Smooth muscle cell (in vitro differentiated cells): ENCODE results near the gene UBP1. TPM values are rescaled to one million over a fixed set of nuclear protein-coding genes. Genes with fewer than 3 reads are reported as not detected.

Source experiments
- DNase-seq: peaks from one replicate; lab custom pipeline; 2025; ENCODE audit not compliant: unreplicated experiment; lab: John Stamatoyannopoulos, UW
- H2AFZ ChIP-seq: fragments of 200-600 bp; sonication (generic); 2 replicates; pipeline ENCODE4 v1.6.0; 2016; ENCODE audit warnings: antibody characterized with exemption, low read depth, mild to moderate bottlenecking
- H3F3A ChIP-seq: fragments of 200-600 bp; sonication (generic); 2 replicates; pipeline ENCODE4 v1.6.0; 2017; ENCODE audit warnings: antibody characterized with exemption, low read depth
- H3K27ac ChIP-seq: fragments of 200-600 bp; sonication (generic); 2 replicates; pipeline ENCODE4 v1.5.1; 2016; ENCODE audit warnings: low read depth, mild to moderate bottlenecking
- H3K27me3 ChIP-seq: fragments of 200-600 bp; sonication (generic); 2 replicates; pipeline ENCODE4 v1.6.1; 2016; ENCODE audit warnings: low read depth, mild to moderate bottlenecking
- H3K36me3 ChIP-seq: fragments of 200-600 bp; sonication (generic); 2 replicates; pipeline ENCODE4 v1.5.1; 2016; ENCODE audit warnings: low read depth
- H3K4me1 ChIP-seq: fragments of 200-600 bp; sonication (generic); 2 replicates; pipeline ENCODE4 v1.5.1; 2016; ENCODE audit warnings: low read depth
- H3K4me2 ChIP-seq: fragments of 200-600 bp; sonication (generic); 2 replicates; pipeline ENCODE4 v1.6.0; 2016; ENCODE audit warnings: mild to moderate bottlenecking
- H3K4me3 ChIP-seq: fragments of 200-600 bp; sonication (generic); 2 replicates; pipeline ENCODE4 v1.5.1; 2016; ENCODE audit warnings: mild to moderate bottlenecking
- H3K79me2 ChIP-seq: fragments of 200-600 bp; sonication (generic); 2 replicates; pipeline ENCODE4 v1.6.0; 2016; ENCODE audit warnings: low read depth, mild to moderate bottlenecking
- H3K9ac ChIP-seq: fragments of 200-600 bp; sonication (generic); 2 replicates; pipeline ENCODE4 v1.6.0; 2016; ENCODE audit warnings: low read depth
- H3K9me3 ChIP-seq: fragments of 200-600 bp; sonication (generic); replicated peaks from 2 replicates; pipeline ENCODE4 v1.5.1; 2016; ENCODE audit warnings: low read depth
- H4K20me1 ChIP-seq: fragments of 200-600 bp; sonication (generic); 2 replicates; pipeline ENCODE4 v1.6.0; 2016; ENCODE audit warnings: low read depth
- WGBS: methylation state at CpG from one replicate; pipeline ENCODE4 v1.1.7; 2016; ENCODE audit warnings: low lambda C conversion rate; 5-methylcytosine and 5-hydroxymethylcytosine counted together
- polyA plus RNA-seq: library from polyadenylated mRNA; unstranded; fragments of >200 nt; fragmentation: Nextera tagmentation; extraction: Ambion mirVana; gene quantifications from 2 replicates; pipeline ENCODE4 v1.2.1, GENCODE V29; 2016
- total RNA-seq: library from RNA; depleted of rRNA; stranded (reverse); fragments of >200 nt; gene quantifications from 2 replicates; pipeline ENCODE4 v1.2.3, GENCODE V29; 2014
- TF ChIP-seq, protein P1 (sequence below): fragments of 200-600 bp; sonication (generic); IDR thresholded peaks from 2 replicates; pipeline ENCODE4 v1.5.1; 2017; ENCODE audit warnings: borderline replicate concordance, mild to moderate bottlenecking, antibody characterized with exemption; ENCODE audit not compliant: insufficient read depth, poor library complexity, severe bottlenecking

UBP1 gene
- total and polyA plus RNA-seq, 2 experiments from 2014 or later: 18.4 to 50.9 TPM

- no peaks in the 10 kb centered on the region for H3K79me2 ChIP-seq
- no peaks in the 10 kb centered on the region for H3K36me3 ChIP-seq
- 55% methylated on average over 14 of the region's 14 CpGs for WGBS
- H3K27me3 ChIP-seq: no peaks in the 10 kb centered on the region
- H3K9ac ChIP-seq: no peak overlapping the region
- H3K27ac ChIP-seq: no peak overlapping the region
- H4K20me1 ChIP-seq: no peaks in the 10 kb centered on the region
- no peak overlapping the region for H3K4me3 ChIP-seq
- no peak overlapping the region for H2AFZ ChIP-seq
- H3K4me2 ChIP-seq: peak overlapping the region; percentile 52
- H3K9me3 ChIP-seq: no peaks in the 10 kb centered on the region
- no peaks in the 10 kb centered on the region for H3K4me1 ChIP-seq
- peak; percentile 2 for DNase-seq
- H3F3A ChIP-seq: no peaks in the 10 kb centered on the region
- TF ChIP-seq, protein P1, sequence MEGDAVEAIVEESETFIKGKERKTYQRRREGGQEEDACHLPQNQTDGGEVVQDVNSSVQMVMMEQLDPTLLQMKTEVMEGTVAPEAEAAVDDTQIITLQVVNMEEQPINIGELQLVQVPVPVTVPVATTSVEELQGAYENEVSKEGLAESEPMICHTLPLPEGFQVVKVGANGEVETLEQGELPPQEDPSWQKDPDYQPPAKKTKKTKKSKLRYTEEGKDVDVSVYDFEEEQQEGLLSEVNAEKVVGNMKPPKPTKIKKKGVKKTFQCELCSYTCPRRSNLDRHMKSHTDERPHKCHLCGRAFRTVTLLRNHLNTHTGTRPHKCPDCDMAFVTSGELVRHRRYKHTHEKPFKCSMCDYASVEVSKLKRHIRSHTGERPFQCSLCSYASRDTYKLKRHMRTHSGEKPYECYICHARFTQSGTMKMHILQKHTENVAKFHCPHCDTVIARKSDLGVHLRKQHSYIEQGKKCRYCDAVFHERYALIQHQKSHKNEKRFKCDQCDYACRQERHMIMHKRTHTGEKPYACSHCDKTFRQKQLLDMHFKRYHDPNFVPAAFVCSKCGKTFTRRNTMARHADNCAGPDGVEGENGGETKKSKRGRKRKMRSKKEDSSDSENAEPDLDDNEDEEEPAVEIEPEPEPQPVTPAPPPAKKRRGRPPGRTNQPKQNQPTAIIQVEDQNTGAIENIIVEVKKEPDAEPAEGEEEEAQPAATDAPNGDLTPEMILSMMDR: peak; percentile 99
Observed at GRCh38 chr3:33372218-33373081, 67.8 kb downstream of the UBP1 start.

DNA sequence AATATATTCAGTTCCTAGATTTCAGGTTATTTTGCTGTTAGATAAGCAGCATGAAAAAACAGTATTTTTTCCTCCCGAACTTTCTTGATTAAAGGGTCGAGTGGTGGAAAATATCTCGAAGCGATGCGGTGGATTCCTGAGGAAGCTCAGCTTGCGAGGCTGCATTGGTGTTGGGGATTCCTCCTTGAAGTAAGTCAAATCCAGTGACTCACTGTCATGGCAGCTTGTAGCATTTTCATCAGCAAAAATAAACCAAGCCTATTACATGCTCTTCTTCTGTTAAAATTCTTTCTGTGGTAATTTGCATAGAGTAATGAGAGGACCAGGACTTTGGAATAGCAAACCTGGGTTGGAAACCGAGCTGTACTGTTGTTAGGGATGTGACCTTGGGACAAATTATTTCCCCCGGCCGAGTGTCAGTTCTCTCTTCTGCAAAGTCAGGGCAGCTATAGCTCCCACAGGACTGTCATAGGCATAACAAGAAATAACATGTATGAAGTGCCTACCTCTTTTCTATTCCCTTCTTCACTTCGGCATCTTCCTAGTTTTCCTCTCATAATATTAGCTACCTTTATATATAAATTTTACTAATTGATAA lies 75.6 kb downstream of the UBP1 start:
- H3K4me1 ChIP-seq: peaks cover 4% of the 10 kb centered on the region
- WGBS: 76% methylated on average over 10 of the region's 10 CpGs

DNA sequence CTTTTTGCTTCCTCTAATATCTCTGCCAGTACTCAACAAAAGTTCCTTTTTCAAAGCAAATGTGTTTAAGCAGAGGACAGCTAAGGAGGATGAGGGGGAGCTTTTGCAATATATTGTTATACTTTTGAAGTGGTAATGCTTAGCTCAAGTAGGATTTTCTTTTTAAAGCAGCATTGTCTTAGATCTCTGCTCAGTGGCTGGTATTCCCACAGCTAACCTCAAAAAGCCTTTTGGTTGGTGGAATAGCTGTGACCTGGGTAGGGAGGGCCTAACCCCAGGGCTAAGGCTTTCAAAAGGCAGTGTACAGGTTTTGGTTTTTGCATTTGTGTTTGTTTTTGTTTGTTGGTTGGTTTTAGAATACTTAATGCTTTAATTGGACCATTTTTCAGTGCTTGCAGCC lies 76.1 kb downstream of the UBP1 start:
- Histone ChIP-seq H4K20me1 (no peaks in the 10 kb centered on the region), H2AFZ (no peak overlapping the region), H3K4me1 (peaks cover 4% of the 10 kb centered on the region), H3F3A (no peaks in the 10 kb centered on the region), H3K27ac (peak overlapping the region; percentile 34), H3K4me3 (no peak overlapping the region), H3K27me3 (no peaks in the 10 kb centered on the region), H3K9ac (no peak overlapping the region), H3K79me2 (no peaks in the 10 kb centered on the region), H3K4me2 (peak overlapping the region; percentile 61), H3K9me3 (no peaks in the 10 kb centered on the region), H3K36me3 (peaks cover 5% of the 10 kb centered on the region)
- TF ChIP-seq, protein P1: no peak
- no peak for DNase-seq

More for the DNA sequence above, 75.6 kb downstream of the UBP1 start:
- Histone ChIP-seq H2AFZ (no peak overlapping the region), H3K4me2 (peak overlapping the region; percentile 61), H3K27me3 (no peaks in the 10 kb centered on the region), H3K27ac (peak overlapping the region; percentile 34), H4K20me1 (no peaks in the 10 kb centered on the region), H3F3A (no peaks in the 10 kb centered on the region), H3K9me3 (no peaks in the 10 kb centered on the region), H3K36me3 (peaks cover 5% of the 10 kb centered on the region), H3K79me2 (no peaks in the 10 kb centered on the region), H3K4me3 (no peak overlapping the region), H3K9ac (no peak overlapping the region)
- DNase-seq: no peak
- TF ChIP-seq, protein P1: no peak
